IMR-90 (cell line): ENCODE measurements around the gene NUDT9.

Experiments used
- BHLHE40 ChIP-seq: fragments of 150-350 bp; IDR thresholded peaks from 2 replicates; pipeline ENCODE4 v1.6.1; 2016; ENCODE audit warnings: mild to moderate bottlenecking, low read depth, low read length
- CEBPB ChIP-seq: IDR thresholded peaks from 2 replicates; pipeline ENCODE4 v1.6.1; 2012; ENCODE audit warnings: low read depth, low read length, improper control_type of control experiment
- CHD1 ChIP-seq: IDR thresholded peaks from 2 replicates; pipeline ENCODE4 v1.6.1; 2012; ENCODE audit warnings: low read depth, low read length, improper control_type of control experiment
- CTCF ChIP-seq: conservative IDR thresholded peaks from 2 replicates; pipeline ENCODE4 v1.5.1; 2012; ENCODE audit warnings: mild to moderate bottlenecking, low read depth, low read length, improper control_type of control experiment
- ELK1 ChIP-seq: fragments of 150-350 bp; IDR thresholded peaks from 2 replicates; pipeline ENCODE4 v1.6.1; 2016; ENCODE audit warnings: low read depth, mild to moderate bottlenecking, low read length, moderate library complexity, borderline replicate concordance
- MAFK ChIP-seq: IDR thresholded peaks from 2 replicates; pipeline ENCODE4 v1.6.1; 2012; ENCODE audit warnings: low read depth, low read length, improper control_type of control experiment
- MAZ ChIP-seq: IDR thresholded peaks from 2 replicates; pipeline ENCODE4 v1.6.1; 2012; ENCODE audit warnings: low read depth, mild to moderate bottlenecking, low read length, improper control_type of control experiment, moderate library complexity, borderline replicate concordance
- POLR2A ChIP-seq: IDR thresholded peaks from 2 replicates; pipeline ENCODE4 v1.6.1; 2012; ENCODE audit warnings: mild to moderate bottlenecking, low read depth, low read length
- RAD21 ChIP-seq: IDR thresholded peaks from 2 replicates; pipeline ENCODE4 v1.6.1; 2012; ENCODE audit warnings: low read length, improper control_type of control experiment
- RCOR1 ChIP-seq: IDR thresholded peaks from 2 replicates; pipeline ENCODE4 v1.6.1; 2012; ENCODE audit warnings: mild to moderate bottlenecking, low read length, improper control_type of control experiment; ENCODE audit not compliant: insufficient replicate concordance
- RFX5 ChIP-seq: IDR thresholded peaks from 2 replicates; pipeline ENCODE4 v1.8.0; 2012; ENCODE audit warnings: low read depth, mild to moderate bottlenecking, low read length, moderate library complexity
- USF2 ChIP-seq: fragments of 150-350 bp; IDR thresholded peaks from 2 replicates; pipeline ENCODE4 v1.6.1; 2017; ENCODE audit warnings: mild to moderate bottlenecking, antibody characterized with exemption, low read length, low read depth

- no peak for TF ChIP-seq CTCF
- no peak for TF ChIP-seq ELK1
- TF ChIP-seq RCOR1: no peak
- TF ChIP-seq CEBPB: no peak
- TF ChIP-seq POLR2A: no peak
- no peak for TF ChIP-seq MAZ
- TF ChIP-seq USF2: no peak
- TF ChIP-seq MAFK: no peak
- TF ChIP-seq RFX5: no peak
- no peak for TF ChIP-seq BHLHE40
- no peak for TF ChIP-seq RAD21
- no peak for TF ChIP-seq CHD1
Observed at GRCh38 chr4:87399148-87399547, 23.2 kb upstream of the NUDT9 start.
